Tibial artery (tissue), 4 donors: ENCODE data around the gene KCNQ4.

Experiments
- DNase-seq, 2 donors: peaks; one replicate each; pipeline ENCODE4 v3.0.0-alpha.2; 2019
- H3K27ac ChIP-seq, 2 donors: fragments of 200-600 bp; sonication (generic) in 1 of 2; 1 replicate in 1 of 2; 2 replicates in 1 of 2; pipeline ENCODE4 v1.5.1; 2018 to 2019; ENCODE audit warnings: mild to moderate bottlenecking in 1 of 2
- H3K27me3 ChIP-seq, 2 donors: fragments of 200-600 bp; sonication (generic) in 1 of 2; one replicate each; pipeline versions ENCODE4 v1.5.1 to v1.6.0; 2016 to 2019
- H3K36me3 ChIP-seq, 3 donors: fragments of 200-600 bp; sonication (generic) in 2 of 3; one replicate each; pipeline ENCODE4 v1.5.1; 2016 to 2019; ENCODE audit warnings: mild to moderate bottlenecking in 2 of 3
- H3K4me1 ChIP-seq, 4 donors: fragments of 200-600 bp; sonication (generic) in 2 of 4; 1 replicate in 3 of 4; 2 replicates in 1 of 4; pipeline ENCODE4 v1.5.1; 2016 to 2019
- H3K4me3 ChIP-seq, 2 donors: fragments of 200-600 bp; sonication (generic) in 1 of 2; 1 replicate in 1 of 2; 2 replicates in 1 of 2; pipeline ENCODE4 v1.5.1; 2018 to 2019; ENCODE audit warnings: mild to moderate bottlenecking in 2 of 2
- H3K9me3 ChIP-seq, 3 donors: fragments of 200-600 bp; sonication (generic) in 1 of 3; one replicate each; pipeline ENCODE4 v1.5.1; 2016 to 2019
- intact Hi-C: fragments of 100-400 bp; cut with DNase I; formaldehyde crosslinking; loops from one replicate; pipeline ENCODE4 v1.15.0; 2023; ENCODE audit warnings: low total_unique reads
- TF ChIP-seq, protein P1 (sequence below), 2 experiments: fragments of 200-600 bp in 1 of 2; fragments of 450-650 bp in 1 of 2; IDR thresholded peaks; one replicate each; pipeline ENCODE4 v1.5.1; 2017 to 2019; ENCODE audit warnings: antibody characterized with exemption in 2 of 2, mild to moderate bottlenecking in 1 of 2, moderate library complexity in 1 of 2

KCNQ4 gene

DNA sequence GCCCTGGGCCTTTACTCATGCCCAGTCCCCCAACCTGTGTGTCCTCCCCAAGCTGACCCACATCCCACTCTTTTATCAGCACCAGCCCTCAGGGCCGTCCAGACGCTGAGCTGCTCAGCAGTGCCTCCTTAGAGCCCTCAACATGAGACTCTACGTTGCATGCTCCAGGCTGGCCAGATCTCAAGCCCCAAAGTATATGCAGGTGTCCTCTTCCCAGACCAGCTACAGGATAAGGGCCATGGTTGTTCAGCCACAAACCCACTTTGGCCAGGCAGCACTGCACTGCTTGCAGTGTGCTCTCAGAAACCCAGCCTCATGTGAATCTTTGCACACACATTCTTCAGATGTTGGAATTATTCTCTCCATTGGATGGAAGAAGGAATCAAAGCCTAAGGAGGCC, 72.5 kb downstream of the KCNQ4 start:
- H3K4me3 ChIP-seq: no peak overlapping the region
- no peaks in the 10 kb centered on the region for H3K36me3 ChIP-seq
- peaks cover 0 to 29% (median 25%) of the 10 kb centered on the region in 4 donors for H3K4me1 ChIP-seq
- no peak overlapping the region for H3K27ac ChIP-seq
- no peaks in the 10 kb centered on the region for H3K27me3 ChIP-seq
- TF ChIP-seq, protein P1, sequence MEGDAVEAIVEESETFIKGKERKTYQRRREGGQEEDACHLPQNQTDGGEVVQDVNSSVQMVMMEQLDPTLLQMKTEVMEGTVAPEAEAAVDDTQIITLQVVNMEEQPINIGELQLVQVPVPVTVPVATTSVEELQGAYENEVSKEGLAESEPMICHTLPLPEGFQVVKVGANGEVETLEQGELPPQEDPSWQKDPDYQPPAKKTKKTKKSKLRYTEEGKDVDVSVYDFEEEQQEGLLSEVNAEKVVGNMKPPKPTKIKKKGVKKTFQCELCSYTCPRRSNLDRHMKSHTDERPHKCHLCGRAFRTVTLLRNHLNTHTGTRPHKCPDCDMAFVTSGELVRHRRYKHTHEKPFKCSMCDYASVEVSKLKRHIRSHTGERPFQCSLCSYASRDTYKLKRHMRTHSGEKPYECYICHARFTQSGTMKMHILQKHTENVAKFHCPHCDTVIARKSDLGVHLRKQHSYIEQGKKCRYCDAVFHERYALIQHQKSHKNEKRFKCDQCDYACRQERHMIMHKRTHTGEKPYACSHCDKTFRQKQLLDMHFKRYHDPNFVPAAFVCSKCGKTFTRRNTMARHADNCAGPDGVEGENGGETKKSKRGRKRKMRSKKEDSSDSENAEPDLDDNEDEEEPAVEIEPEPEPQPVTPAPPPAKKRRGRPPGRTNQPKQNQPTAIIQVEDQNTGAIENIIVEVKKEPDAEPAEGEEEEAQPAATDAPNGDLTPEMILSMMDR (IDR thresholded peaks at IDR 0.05): no peak
- DNase-seq: no peak
- intact Hi-C loops: no loop called here
- H3K9me3 ChIP-seq: no peaks in the 10 kb centered on the region

DNA sequence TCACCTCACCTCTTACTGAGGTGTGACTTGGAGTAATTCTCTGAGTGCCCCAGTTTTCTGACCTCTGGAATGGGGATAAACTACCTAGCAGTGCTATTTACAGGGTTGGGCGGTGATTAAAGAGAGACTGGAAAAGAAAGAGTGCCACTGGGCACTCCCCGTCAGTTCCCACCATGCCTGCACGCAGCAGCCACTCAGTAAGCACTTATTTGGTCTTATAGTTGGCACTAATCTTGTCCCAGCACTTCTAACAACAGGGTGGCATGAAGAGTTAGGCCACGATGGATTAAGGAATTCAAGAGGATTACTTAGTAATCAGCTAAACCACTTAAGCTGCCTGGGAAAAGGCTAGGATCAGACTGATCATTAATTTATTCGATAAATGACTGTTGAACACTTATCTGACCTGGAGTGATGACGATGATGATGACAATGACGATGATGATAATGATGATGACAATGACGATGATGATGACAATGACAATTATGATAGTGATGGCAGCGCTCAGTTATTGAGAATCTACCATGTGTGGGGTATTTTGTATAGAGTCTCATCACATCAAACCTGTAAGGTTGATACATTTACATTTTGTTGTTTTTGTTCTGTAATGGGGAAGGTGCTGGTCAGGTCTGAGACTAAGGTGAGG, 73.2 kb downstream of the KCNQ4 start:
- no peak for DNase-seq
- TF ChIP-seq, protein P1 (IDR thresholded peaks at IDR 0.05): no peak
- Histone ChIP-seq H3K9me3 (no peaks in the 10 kb centered on the region), H3K4me3 (no peak overlapping the region), H3K27ac (no peak overlapping the region), H3K4me1 (peaks cover 0 to 32% (median 27%) of the 10 kb centered on the region in 4 donors), H3K27me3 (no peaks in the 10 kb centered on the region), H3K36me3 (no peaks in the 10 kb centered on the region)
- intact Hi-C loops: no loop called here

DNA sequence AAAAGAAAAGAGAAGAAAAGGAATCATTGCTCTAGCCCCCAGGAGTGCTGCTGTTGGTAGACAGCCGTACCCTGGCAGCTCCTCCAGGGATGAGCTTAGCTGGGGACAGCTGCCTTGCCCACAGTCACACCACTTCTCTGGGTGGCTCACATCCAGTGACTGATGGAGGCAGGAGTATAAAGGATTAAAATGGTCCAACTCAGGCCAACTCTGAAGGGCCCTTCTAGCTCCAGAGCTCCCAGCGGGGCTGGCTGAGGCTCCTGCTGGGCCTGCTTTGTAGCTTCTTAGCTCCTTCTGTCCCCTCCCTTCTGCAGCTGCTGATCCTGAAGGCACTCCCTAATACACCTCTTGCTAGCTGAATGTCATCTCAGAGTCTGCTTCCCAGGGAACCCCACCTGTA, 74.2 kb downstream of the KCNQ4 start:
- no peaks in the 10 kb centered on the region for H3K36me3 ChIP-seq
- no peak overlapping the region for H3K27ac ChIP-seq
- H3K4me1 ChIP-seq: peaks cover 0 to 36% (median 28%) of the 10 kb centered on the region in 4 donors
- no peak for DNase-seq
- no peaks in the 10 kb centered on the region for H3K27me3 ChIP-seq
- intact Hi-C loops: no loop called here
- TF ChIP-seq, protein P1 (IDR thresholded peaks at IDR 0.05): no peak
- no peaks in the 10 kb centered on the region for H3K9me3 ChIP-seq
- no peak overlapping the region for H3K4me3 ChIP-seq

DNA sequence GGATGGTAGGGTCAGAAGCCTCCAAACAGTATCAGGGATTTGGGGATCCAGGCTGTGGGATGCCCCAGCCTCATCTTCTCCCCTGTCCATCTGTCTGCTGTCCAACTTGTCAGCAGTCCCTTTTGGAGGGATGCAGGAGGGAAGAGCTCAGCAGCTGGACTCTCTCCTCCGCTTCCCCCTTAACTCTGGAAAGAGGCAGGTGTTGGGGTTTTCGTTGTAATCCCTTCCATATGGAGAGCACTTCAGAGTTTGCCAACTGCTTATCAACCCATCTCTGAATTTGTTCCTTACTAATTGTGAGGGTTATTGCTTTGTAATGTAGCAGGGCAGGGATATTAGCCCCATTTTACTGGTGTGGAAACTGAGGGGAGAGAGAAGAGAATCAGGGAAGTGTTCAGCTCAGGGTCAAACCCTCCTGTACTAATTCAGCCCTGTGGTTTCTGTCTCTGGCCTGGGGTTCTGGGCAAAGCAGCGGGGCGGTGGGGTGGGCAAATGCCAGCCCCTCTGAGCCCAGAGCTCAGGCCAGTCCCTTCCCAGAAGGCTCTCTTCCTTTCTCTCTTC, 75.3 kb downstream of the KCNQ4 start:
- intact Hi-C loops: no loop called here
- TF ChIP-seq, protein P1 (IDR thresholded peaks at IDR 0.05): no peak
- Histone ChIP-seq H3K4me3 (no peak overlapping the region), H3K9me3 (no peaks in the 10 kb centered on the region), H3K4me1 (peaks cover 0 to 32% (median 23%) of the 10 kb centered on the region in 4 donors), H3K27ac (peak overlapping the region; percentile 83 to 95), H3K27me3 (no peaks in the 10 kb centered on the region), H3K36me3 (no peaks in the 10 kb centered on the region)
- DNase-seq: no peak

DNA sequence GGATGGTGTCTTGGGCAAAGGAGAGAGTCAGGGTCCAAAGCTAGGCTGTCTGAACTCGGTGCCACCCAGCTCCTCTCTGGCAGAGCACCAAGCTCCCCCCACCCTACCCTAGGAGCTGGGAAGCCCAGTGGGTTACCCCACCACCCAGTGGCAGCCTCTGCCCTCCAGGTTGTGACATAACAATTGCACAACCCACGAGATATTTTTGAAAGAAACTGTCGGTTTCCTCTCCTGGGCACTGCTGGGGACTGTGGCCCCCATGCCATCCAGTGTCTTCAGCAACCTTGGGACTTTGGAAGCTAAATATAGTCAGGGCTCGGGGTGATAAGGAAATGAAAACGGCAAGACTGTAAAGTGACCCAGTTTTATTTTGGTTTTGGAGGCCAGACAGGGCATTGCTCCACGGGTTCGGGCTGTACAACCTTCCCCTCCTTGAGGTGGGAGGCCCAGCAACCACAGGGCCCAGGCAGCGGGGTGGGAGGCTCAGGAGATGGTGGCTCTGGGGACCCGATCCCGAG, 77.2 kb downstream of the KCNQ4 start:
- H3K9me3 ChIP-seq: no peaks in the 10 kb centered on the region
- no peaks in the 10 kb centered on the region for H3K27me3 ChIP-seq
- no peak for DNase-seq
- peaks cover 0 to 32% (median 21%) of the 10 kb centered on the region in 4 donors for H3K4me1 ChIP-seq
- H3K36me3 ChIP-seq: no peaks in the 10 kb centered on the region
- intact Hi-C loops: loop anchor here (5.0 kb wide), 2 partner anchors 87 to 382 kb away; partner anchors contain the start of gene SCMH1
- H3K4me3 ChIP-seq: peak overlapping the region; percentile 83 to 91
- H3K27ac ChIP-seq: peak overlapping the region; percentile 83 to 95
- TF ChIP-seq, protein P1 (IDR thresholded peaks at IDR 0.05): no peak
